Ovary (tissue), 9 donors: Measurements from ENCODE around the gene CENPF. TPM values are rescaled to one million over a fixed set of nuclear protein-coding genes. Genes with fewer than 3 reads are reported as not detected.
"Not testable (repeated sequence)": the region's sequence is repeated elsewhere in the genome, so short reads cannot be mapped to it uniquely, and the experiment has no call there.

ENCODE experiments used
- DNase-seq, 5 donors: peaks; one replicate each; pipeline ENCODE4 v3.0.0-alpha.2; 2019 to 2020
- H3K27ac ChIP-seq, 2 donors: fragments of 200-600 bp; one replicate each; pipeline versions ENCODE4 v1.5.1 to v1.8.0; 2019 to 2022
- H3K27me3 ChIP-seq: fragments of 200-600 bp; one replicate; pipeline ENCODE4 v1.8.0; 2022
- H3K36me3 ChIP-seq: fragments of 200-600 bp; sonication (generic); one replicate; pipeline ENCODE4 v1.5.1; 2019
- H3K4me1 ChIP-seq: one replicate; pipeline ENCODE4 v1.8.1; 2013; ENCODE audit warnings: mild to moderate bottlenecking, moderate library complexity; ENCODE audit not compliant: insufficient read depth
- H3K4me3 ChIP-seq: fragments of 200-600 bp; sonication (generic); one replicate; pipeline ENCODE4 v1.5.1; 2017
- H3K9me3 ChIP-seq, 2 donors: fragments of 200-600 bp in 1 of 2; sonication (generic) in 1 of 2; one replicate each; pipeline versions ENCODE4 v1.5.1 to v1.8.1; 2013 to 2019; ENCODE audit warnings: mild to moderate bottlenecking in 1 of 2, moderate library complexity in 1 of 2
- CTCF ChIP-seq, 3 donors: fragments of 450-650 bp in 2 of 3; fragments of 200-600 bp in 1 of 3; IDR thresholded peaks; one replicate each; pipeline versions ENCODE4 v1.5.1 to v1.8.0; 2016 to 2022; ENCODE audit warnings: antibody characterized with exemption in 3 of 3, mild to moderate bottlenecking in 1 of 3
- EP300 ChIP-seq: sonication (generic); formaldehyde crosslinking; IDR thresholded peaks from one replicate; pipeline ENCODE4 v1.6.1; 2017; ENCODE audit warnings: antibody characterized with exemption
- POLR2A ChIP-seq: fragments of 450-650 bp; IDR thresholded peaks from one replicate; pipeline ENCODE4 v1.6.1; 2017; ENCODE audit warnings: antibody characterized with exemption, mild to moderate bottlenecking, moderate library complexity
- WGBS, 3 donors: extraction: QIAGEN DNeasy Blood & Tissue Kit in 1 of 3; methylation state at CpG; one replicate each; pipeline versions ENCODE4 v1.1.5 to v1.1.7; 2013 to 2017; 5-methylcytosine and 5-hydroxymethylcytosine counted together
- intact Hi-C, 4 donors: fragments of 100-400 bp; cut with DNase I; formaldehyde crosslinking; loops; one replicate each; pipeline versions ENCODE4 v1.11.0 to v1.15.1; 2022 to 2023
- polyA plus RNA-seq, 2 donors: library from polyadenylated mRNA; stranded (reverse); fragments of 200-250 nt in 1 of 2; fragments of 350-450 nt in 1 of 2; fragmentation: Illumina TruSeq in 1 of 2; extraction: RNeasy Lipid Tissue Mini Kit (QIAGEN cat#74804) in 1 of 2; gene quantifications; one replicate each; pipeline ENCODE4 v1.2.3, GENCODE V29; 2013 to 2014
- total RNA-seq, 7 donors: library from RNA; depleted of rRNA in 2 of 7; stranded (reverse); fragments of >200 nt in 2 of 7; fragmentation: NEBNext Ultra II Directional in 3 of 7; extraction: Animal tissue kit (Norgen Biotek cat#: 25700) in 3 of 7; gene quantifications; one replicate each; pipeline versions ENCODE4 v1.1.0 to v1.2.4, GENCODE V29; 2016 to 2023
- donor health status: DM: no; HTN: no; CAD: no; lungs with moderate emphysema.
- donor health status: DM: no; HTN: no; CAD: no.
- donor health status: Bipolar disorder and iron deficiency.
- donor health status: DM: yes; HTN: yes; CAD: no.
- donor health status: DM: no; HTN: no; CAD: no.
- donor health status: DM: yes; HTN: yes; CAD: no.

CENPF gene
- total and polyA plus RNA-seq, 9 donors = 0.45 to 2.6 (median 1.4) TPM

- peaks cover 2% of the 10 kb centered on the region for H3K4me1 ChIP-seq
- no peak for DNase-seq
- 2 to 5% (median 3%) methylated on average over 11 of the region's 11 CpGs for WGBS, 3 donors
- H3K9me3 ChIP-seq = no peaks in the 10 kb centered on the region
- H3K27ac ChIP-seq = no peak overlapping the region
- H3K4me3 ChIP-seq = peak overlapping the region; percentile 87
- intact Hi-C loops = no loop called here
- no peaks in the 10 kb centered on the region for H3K36me3 ChIP-seq
- H3K27me3 ChIP-seq = no peaks in the 10 kb centered on the region
- no peak for TF ChIP-seq POLR2A
- TF ChIP-seq CTCF (IDR thresholded peaks at IDR 0.05) = no peak
- TF ChIP-seq EP300 = no peak
Measured at GRCh38 chr1:214603819-214604252, 841 bp downstream of the CENPF start.

- TF ChIP-seq EP300 (no peak), POLR2A (no peak), CTCF (IDR thresholded peaks at IDR 0.05) (no peak)
- Histone ChIP-seq H3K4me1 (peaks cover 2% of the 10 kb centered on the region), H3K36me3 (no peaks in the 10 kb centered on the region)
Measured at GRCh38 chr1:214604523-214604922, 1.5 kb downstream of the CENPF start.

GRCh38 chr1:214605484-214605883 lies 2.5 kb downstream of the CENPF start:
- 96 to 97% (median 97%) methylated on average over 32 of the region's 32 CpGs for WGBS, 3 donors
- H3K4me1 ChIP-seq, H3K27me3 ChIP-seq, intact Hi-C loops, H3K36me3 ChIP-seq, H3K9me3 ChIP-seq, H3K27ac ChIP-seq, H3K4me3 ChIP-seq, DNase-seq: not testable (repeated sequence)

More at GRCh38 chr1:214604523-214604922, 1.5 kb downstream of the CENPF start:
- no peak overlapping the region for H3K4me3 ChIP-seq
- intact Hi-C loops = no loop called here
- no peak for DNase-seq
- no peaks in the 10 kb centered on the region for H3K27me3 ChIP-seq
- no peaks in the 10 kb centered on the region for H3K9me3 ChIP-seq
- H3K27ac ChIP-seq = no peak overlapping the region

- H3K9me3 ChIP-seq, H3K4me1 ChIP-seq, H3K4me3 ChIP-seq, H3K27ac ChIP-seq, H3K36me3 ChIP-seq, H3K27me3 ChIP-seq, intact Hi-C loops, DNase-seq: not testable (repeated sequence)
- WGBS, 3 donors = 94 to 97% (median 96%) methylated on average over 50 to 63 of the region's 63 CpGs
Measured at GRCh38 chr1:214605933-214606925, 3.2 kb downstream of the CENPF start.

- intact Hi-C loops, DNase-seq, H3K27ac ChIP-seq: not testable (repeated sequence)
Measured at GRCh38 chr1:214607492-214608215, 4.7 kb downstream of the CENPF start.

GRCh38 chr1:214608216-214608783 lies 5.3 kb downstream of the CENPF start:
- H3K4me1 ChIP-seq, H3K4me3 ChIP-seq, DNase-seq, H3K36me3 ChIP-seq, H3K27ac ChIP-seq, H3K9me3 ChIP-seq, H3K27me3 ChIP-seq, intact Hi-C loops: not testable (repeated sequence)
- 96 to 98% (median 97%) methylated on average over 41 to 45 of the region's 45 CpGs for WGBS, 3 donors

More at GRCh38 chr1:214607492-214608215, 4.7 kb downstream of the CENPF start:
- not testable (repeated sequence) for H3K9me3 ChIP-seq, H3K4me3 ChIP-seq, H3K36me3 ChIP-seq, H3K4me1 ChIP-seq, H3K27me3 ChIP-seq
- 93 to 97% (median 94%) methylated on average over 10 to 21 of the region's 21 CpGs for WGBS, 3 donors

GRCh38 chr1:214608817-214609216 lies 5.8 kb downstream of the CENPF start:
- H3K4me1 ChIP-seq, H3K27ac ChIP-seq, H3K4me3 ChIP-seq, DNase-seq, H3K36me3 ChIP-seq, intact Hi-C loops, H3K9me3 ChIP-seq, H3K27me3 ChIP-seq: not testable (repeated sequence)
- 96 to 98% (median 98%) methylated on average over 21 to 43 of the region's 43 CpGs for WGBS, 3 donors
